ENCODE data around the gene GPR161.

DNA sequence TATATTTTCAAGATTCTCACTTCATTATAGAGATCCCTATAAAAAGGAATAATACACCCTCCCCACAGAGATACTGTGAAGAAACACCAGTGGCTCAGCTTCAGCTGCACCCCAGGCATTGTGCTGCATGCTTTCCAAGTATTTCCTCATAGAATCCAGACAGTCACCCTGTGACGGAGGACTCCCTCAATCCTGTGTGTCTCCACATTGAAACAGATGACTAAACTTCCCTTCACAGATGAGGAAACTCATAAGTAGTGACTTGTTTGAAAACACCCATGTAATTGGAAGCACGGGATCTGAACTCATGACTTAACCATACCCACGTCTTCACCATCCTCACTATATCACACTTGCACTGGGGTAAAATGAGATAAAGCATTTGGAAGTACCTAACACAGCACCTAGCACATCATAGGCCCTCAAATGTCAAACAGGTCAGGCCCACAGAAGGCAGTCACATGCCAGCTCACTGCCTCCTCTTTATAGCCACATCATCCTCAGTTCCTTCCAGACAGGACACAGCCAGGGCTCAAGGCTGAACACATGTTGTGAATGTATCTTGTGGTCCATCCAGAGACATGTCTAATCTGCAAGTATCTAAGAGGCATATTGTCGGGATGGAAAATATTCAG lies 55.2 kb downstream of the GPR161 start:
- TF ChIP-seq, protein P1, sequence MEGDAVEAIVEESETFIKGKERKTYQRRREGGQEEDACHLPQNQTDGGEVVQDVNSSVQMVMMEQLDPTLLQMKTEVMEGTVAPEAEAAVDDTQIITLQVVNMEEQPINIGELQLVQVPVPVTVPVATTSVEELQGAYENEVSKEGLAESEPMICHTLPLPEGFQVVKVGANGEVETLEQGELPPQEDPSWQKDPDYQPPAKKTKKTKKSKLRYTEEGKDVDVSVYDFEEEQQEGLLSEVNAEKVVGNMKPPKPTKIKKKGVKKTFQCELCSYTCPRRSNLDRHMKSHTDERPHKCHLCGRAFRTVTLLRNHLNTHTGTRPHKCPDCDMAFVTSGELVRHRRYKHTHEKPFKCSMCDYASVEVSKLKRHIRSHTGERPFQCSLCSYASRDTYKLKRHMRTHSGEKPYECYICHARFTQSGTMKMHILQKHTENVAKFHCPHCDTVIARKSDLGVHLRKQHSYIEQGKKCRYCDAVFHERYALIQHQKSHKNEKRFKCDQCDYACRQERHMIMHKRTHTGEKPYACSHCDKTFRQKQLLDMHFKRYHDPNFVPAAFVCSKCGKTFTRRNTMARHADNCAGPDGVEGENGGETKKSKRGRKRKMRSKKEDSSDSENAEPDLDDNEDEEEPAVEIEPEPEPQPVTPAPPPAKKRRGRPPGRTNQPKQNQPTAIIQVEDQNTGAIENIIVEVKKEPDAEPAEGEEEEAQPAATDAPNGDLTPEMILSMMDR (IDR thresholded peaks at IDR 0.05): no peak
- peak in 1 of 2 donors; percentile 47 for TF ChIP-seq EP300 (IDR thresholded peaks at IDR 0.05)
- no peak for TF ChIP-seq POLR2A (IDR thresholded peaks at IDR 0.05)

All from tibial nerve (tissue), 4 donors.